ENCODE data around the gene RBKS.
A peak's percentile ranks its signal among the peaks of the same experiment; 100 is the strongest.
"Not testable (repeated sequence)": the region's sequence is repeated elsewhere in the genome, so short reads cannot be mapped to it uniquely, and the experiment has no call there.

The RBKS gene

DNA sequence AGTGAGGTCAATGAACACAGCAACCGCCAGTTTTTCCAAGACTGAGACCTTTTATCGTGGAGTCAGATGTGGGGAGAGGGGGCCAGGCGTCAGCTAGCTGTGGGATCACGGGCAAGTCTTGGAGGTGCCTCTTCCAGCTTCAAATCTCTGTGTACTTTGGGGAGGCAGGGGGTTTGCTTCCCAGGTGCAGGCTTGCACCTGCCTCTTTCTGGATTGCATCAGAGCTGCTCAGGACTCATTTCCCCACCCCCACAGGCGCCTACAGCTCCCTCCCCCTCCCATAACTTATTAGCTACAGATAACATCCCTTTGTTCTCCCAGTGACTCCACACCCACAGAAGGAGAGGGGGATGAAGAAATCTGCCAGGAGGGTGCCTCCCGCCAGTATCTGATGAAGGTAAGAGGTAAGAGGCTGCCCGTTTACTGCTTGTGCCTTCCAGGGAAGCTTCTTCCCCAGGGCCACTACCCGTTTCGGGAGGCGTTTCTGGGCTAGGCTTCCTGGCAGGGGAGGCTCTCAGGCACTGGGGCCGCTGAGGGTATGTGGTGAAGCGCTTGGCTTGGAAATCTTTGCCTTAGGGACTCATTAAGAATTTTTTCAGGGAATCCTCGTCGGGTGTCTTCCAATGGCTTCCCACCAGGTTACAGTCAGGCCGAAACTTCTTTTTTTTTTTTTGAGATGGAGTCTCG is 137.5 kb downstream of the RBKS start:
- Histone ChIP-seq H3K9me3 (ENCODE audit: control insufficient read depth, insufficient read depth, low read length) (peaks cover 4% of the 10 kb centered on the region; the same call in 1 of the 2 replicates), H3K36me3 (ENCODE audit: insufficient read depth, low read length) (no peaks in the 10 kb centered on the region; the same call in 1 of the 2 replicates), H3K4me1 (ENCODE audit: insufficient read depth, low read length) (0 out of 2 replicates have a peak, but pooled peaks cover 4% of the 10 kb centered on the region), H3K9ac (ENCODE audit: low read depth, low read length) (peak overlapping the region; percentile 80)

GRCh38 chr2:27751377-27751776 is 138.8 kb downstream of the RBKS start:
- Histone ChIP-seq H3K4me1 (ENCODE audit: insufficient read depth, low read length) (0 out of 2 replicates have a peak, but pooled peaks cover 4% of the 10 kb centered on the region), H3K9ac (ENCODE audit: low read depth, low read length) (no peak overlapping the region), H3K9me3 (ENCODE audit: control insufficient read depth, insufficient read depth, low read length) (peaks cover 4% of the 10 kb centered on the region; the same call in 1 of the 2 replicates), H3K36me3 (ENCODE audit: insufficient read depth, low read length) (no peaks in the 10 kb centered on the region; the same call in 1 of the 2 replicates)

DNA sequence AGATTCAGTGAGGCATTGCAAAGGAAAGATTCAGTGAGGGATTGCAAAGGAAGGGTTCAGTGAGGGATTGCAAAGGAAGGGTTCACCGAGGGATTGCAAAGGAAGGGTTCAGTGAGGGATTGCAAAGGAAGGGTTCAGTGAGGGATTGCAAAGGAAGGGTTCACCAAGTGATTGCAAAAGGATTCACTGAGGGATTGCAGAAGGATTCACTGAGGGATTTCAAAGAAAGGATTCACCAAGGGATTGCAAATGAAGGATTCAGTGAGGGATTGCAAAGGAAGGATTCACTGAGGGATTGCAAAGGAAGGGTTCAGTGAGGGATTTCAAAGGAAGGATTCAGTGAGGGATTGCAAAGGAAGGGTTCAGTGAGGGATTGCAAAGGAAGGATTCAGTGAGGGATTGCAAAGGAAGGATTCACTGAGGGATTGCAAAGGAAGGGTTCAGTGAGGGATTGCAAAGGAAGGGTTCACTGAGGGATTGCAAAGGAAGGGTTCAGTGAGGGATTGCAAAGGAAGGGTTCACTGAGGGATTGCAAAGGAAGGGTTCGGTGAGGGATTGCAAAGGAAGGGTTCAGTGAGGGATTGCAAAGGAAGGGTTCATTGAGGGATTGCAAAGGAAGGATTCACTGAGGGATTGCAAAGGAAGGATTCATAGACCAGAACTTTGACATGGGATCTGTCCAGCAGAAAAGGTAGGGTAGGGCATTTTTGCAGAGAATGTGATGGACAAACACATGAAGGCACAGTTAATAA is 141.2 kb downstream of the RBKS start:
- not testable (repeated sequence) for H3K9me3 ChIP-seq (ENCODE audit: control insufficient read depth, insufficient read depth, low read length); H3K36me3 ChIP-seq (ENCODE audit: insufficient read depth, low read length); H3K9ac ChIP-seq (ENCODE audit: low read depth, low read length); H3K4me1 ChIP-seq (ENCODE audit: insufficient read depth, low read length)

DNA sequence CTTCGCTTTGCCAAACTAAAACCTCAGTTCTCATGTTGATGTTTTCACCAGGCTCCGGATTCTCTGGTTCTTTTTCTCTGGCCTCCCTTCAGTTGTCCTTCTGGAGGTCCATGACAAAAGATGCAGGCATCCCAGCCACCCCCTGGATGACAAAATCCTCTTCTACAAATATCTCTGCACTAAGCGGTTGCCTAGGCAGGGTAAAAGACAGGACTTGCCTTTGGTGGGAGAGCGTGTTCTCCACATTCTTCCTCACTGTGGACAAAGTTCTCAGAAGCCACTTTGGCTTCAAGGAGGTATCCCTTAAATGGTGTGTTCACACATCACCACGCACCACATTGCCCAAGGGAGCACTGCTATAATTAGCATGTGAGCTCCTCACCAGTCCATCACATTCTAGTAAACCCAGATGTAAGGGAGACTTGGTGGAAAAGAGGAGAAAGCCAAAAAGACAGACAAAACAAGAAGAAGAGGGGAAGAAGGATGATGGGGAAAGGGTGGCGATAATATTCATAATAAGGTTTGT is 142.3 kb downstream of the RBKS start:
- Histone ChIP-seq H3K9me3 (ENCODE audit: control insufficient read depth, insufficient read depth, low read length) (peaks cover 4% of the 10 kb centered on the region; the same call in 1 of the 2 replicates), H3K36me3 (ENCODE audit: insufficient read depth, low read length) (no peaks in the 10 kb centered on the region), H3K4me1 (ENCODE audit: insufficient read depth, low read length) (0 out of 2 replicates have a peak, but pooled peaks cover 4% of the 10 kb centered on the region), H3K9ac (ENCODE audit: low read depth, low read length) (no peak overlapping the region)

GRCh38 chr2:27746325-27746724 is 143.9 kb downstream of the RBKS start:
- H3K9ac ChIP-seq (ENCODE audit: low read depth, low read length), result no peak overlapping the region
- no peaks in the 10 kb centered on the region for H3K36me3 ChIP-seq (ENCODE audit: insufficient read depth, low read length)
- no peaks in the 10 kb centered on the region for H3K4me1 ChIP-seq (ENCODE audit: insufficient read depth, low read length)
- H3K9me3 ChIP-seq (ENCODE audit: control insufficient read depth, insufficient read depth, low read length), result peaks cover 4% of the 10 kb centered on the region; the same call in 1 of the 2 replicates

GRCh38 chr2:27745494-27745893 is 144.7 kb downstream of the RBKS start:
- H3K9ac ChIP-seq (ENCODE audit: low read depth, low read length); H3K36me3 ChIP-seq (ENCODE audit: insufficient read depth, low read length); H3K4me1 ChIP-seq (ENCODE audit: insufficient read depth, low read length); H3K9me3 ChIP-seq (ENCODE audit: control insufficient read depth, insufficient read depth, low read length): not testable (repeated sequence)

GRCh38 chr2:27742571-27742970 is 147.6 kb downstream of the RBKS start:
- Histone ChIP-seq H3K9ac (ENCODE audit: low read depth, low read length) (no peak overlapping the region), H3K36me3 (ENCODE audit: insufficient read depth, low read length) (no peaks in the 10 kb centered on the region), H3K9me3 (ENCODE audit: control insufficient read depth, insufficient read depth, low read length) (no peaks in the 10 kb centered on the region), H3K4me1 (ENCODE audit: insufficient read depth, low read length) (no peaks in the 10 kb centered on the region)

GRCh38 chr2:27741673-27742072 is 148.5 kb downstream of the RBKS start:
- Histone ChIP-seq H3K9ac (ENCODE audit: low read depth, low read length) (no peak overlapping the region), H3K9me3 (ENCODE audit: control insufficient read depth, insufficient read depth, low read length) (no peaks in the 10 kb centered on the region), H3K36me3 (ENCODE audit: insufficient read depth, low read length) (no peaks in the 10 kb centered on the region), H3K4me1 (ENCODE audit: insufficient read depth, low read length) (no peaks in the 10 kb centered on the region)

- Histone ChIP-seq H3K9me3 (ENCODE audit: control insufficient read depth, insufficient read depth, low read length) (no peaks in the 10 kb centered on the region), H3K4me1 (ENCODE audit: insufficient read depth, low read length) (peaks cover 4% of the 10 kb centered on the region; the same call in 1 of the 2 replicates), H3K36me3 (ENCODE audit: insufficient read depth, low read length) (no peaks in the 10 kb centered on the region), H3K9ac (ENCODE audit: low read depth, low read length) (no peak overlapping the region)
Measured at GRCh38 chr2:27739058-27739373, 151.2 kb downstream of the RBKS start.

DNA sequence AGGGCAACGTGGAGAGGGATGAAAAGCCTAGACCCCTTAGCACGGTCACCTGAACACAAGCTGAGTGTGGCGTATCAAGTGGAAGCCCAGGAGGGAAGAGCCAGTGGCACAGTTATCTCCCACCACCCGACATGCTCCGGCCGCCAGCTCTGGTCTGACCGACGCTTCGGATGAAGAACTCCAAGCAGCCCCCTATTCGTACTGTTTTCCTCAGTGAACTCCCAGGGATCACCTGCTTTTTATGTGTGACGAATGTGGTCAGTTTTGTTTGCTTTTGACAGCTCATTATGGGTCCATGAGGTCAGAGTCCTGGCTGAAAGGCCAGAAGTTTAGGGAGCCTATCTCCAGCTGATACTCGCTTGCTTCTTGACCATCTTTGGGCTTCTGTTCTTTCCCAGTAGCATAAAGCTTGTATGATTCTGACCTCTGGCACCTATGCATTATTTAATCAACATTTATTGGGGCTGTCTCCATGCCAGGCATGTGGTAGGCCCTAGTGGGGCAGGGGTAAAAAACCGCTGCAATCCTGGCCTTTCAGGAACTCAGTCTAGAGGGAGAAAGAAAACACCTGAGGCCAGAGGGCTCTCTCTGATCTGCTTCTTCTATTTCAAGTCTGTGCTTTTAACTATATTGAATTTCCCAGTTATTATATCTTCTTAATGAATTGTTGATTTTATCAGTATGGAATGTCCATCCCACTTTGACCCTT is 151.7 kb downstream of the RBKS start:
- no peaks in the 10 kb centered on the region for H3K9me3 ChIP-seq (ENCODE audit: control insufficient read depth, insufficient read depth, low read length)
- no peak overlapping the region for H3K9ac ChIP-seq (ENCODE audit: low read depth, low read length)
- H3K4me1 ChIP-seq (ENCODE audit: insufficient read depth, low read length), result peaks cover 4% of the 10 kb centered on the region; the same call in 1 of the 2 replicates
- no peaks in the 10 kb centered on the region for H3K36me3 ChIP-seq (ENCODE audit: insufficient read depth, low read length)

DNA sequence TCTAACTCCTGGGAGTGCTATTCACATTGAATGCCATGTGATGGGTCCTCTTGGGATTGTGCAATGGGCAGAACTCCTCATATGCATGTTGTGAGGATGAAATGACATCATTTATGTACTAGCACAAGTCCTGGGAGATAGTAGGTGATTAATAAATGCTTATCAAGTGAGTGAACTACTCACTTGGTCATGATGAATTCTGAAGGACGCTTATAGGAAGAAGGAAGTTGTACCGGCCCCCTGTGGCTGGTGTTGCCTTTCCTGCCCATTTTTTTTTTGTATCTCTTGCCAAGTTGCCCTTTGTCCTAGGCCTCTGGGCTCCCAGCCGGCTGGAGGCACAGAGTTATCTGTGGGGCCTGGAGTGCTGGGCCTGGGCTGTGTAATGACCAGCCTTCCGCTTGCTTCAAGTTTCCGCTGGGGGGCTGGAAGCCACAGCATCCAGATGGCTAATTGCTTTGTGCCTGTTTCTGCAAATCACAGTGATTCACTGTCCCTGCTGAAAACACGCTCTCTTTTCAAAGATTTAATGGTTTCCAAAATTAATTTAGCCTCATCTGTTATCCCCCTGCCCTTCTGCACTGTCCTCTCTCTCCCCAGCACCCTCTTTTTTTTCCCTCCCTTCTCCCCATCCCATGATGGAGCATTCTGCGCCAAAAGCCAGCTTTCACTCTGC is 152.4 kb downstream of the RBKS start:
- Histone ChIP-seq H3K4me1 (ENCODE audit: insufficient read depth, low read length) (peaks cover 4% of the 10 kb centered on the region; the same call in 1 of the 2 replicates), H3K9me3 (ENCODE audit: control insufficient read depth, insufficient read depth, low read length) (no peaks in the 10 kb centered on the region), H3K36me3 (ENCODE audit: insufficient read depth, low read length) (no peaks in the 10 kb centered on the region), H3K9ac (ENCODE audit: low read depth, low read length) (no peak overlapping the region)

- peaks cover 4% of the 10 kb centered on the region; the same call in 1 of the 2 replicates for H3K4me1 ChIP-seq (ENCODE audit: insufficient read depth, low read length)
- no peaks in the 10 kb centered on the region for H3K9me3 ChIP-seq (ENCODE audit: control insufficient read depth, insufficient read depth, low read length)
- no peak overlapping the region for H3K9ac ChIP-seq (ENCODE audit: low read depth, low read length)
- no peaks in the 10 kb centered on the region for H3K36me3 ChIP-seq (ENCODE audit: insufficient read depth, low read length)
Measured at GRCh38 chr2:27736890-27737204, 153.3 kb downstream of the RBKS start.

DNA sequence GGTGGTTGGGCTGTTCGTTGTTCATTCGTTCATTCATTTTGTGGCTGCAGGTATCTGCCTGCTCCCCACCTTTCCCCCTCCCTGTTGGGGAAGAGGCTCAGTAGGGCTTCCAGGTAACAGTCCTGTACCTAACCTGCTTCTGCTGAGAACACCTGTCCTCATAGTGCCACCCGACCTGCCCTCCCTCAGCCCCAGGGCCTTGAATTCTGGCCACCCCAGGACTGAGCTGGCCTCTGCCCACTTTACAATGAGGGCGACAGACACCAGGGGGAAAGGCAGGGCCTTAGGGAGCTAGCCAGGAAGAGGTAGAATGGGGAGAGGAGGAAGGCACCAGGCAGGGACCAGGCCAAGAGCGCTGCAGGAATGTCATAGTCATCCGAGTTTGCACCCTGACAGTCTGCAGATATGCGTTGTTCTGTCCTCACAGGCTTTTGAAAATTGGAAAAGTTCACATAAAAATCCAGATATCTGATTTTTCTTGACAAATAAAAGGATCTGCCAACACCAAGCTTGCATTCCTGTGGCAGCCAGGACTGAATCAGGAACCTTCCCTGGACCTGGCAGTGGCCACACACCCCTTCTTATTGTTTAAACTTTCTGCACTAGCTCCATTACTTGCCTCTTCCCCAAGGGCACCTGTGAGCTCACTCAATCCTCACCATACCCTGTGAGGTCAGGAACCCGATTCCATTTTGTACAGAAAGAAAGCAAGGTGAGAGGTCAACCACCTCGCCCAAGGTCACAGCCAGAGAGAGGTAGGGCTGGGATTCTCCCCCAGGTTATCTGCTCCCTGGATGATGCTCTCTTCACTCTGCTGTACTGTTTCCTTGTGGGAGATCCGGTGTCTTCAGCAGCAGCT is 153.9 kb downstream of the RBKS start:
- Histone ChIP-seq H3K9ac (ENCODE audit: low read depth, low read length) (peak overlapping the region; percentile 81; the same call in 1 of the 2 replicates), H3K4me1 (ENCODE audit: insufficient read depth, low read length) (peaks cover 4% of the 10 kb centered on the region; the same call in 1 of the 2 replicates), H3K9me3 (ENCODE audit: control insufficient read depth, insufficient read depth, low read length) (no peaks in the 10 kb centered on the region), H3K36me3 (ENCODE audit: insufficient read depth, low read length) (no peaks in the 10 kb centered on the region)

All from ES-I3 (cell line).